Common myeloid progenitor, CD34-positive (primary cell): ENCODE measurements around the gene TMEM260.
A peak's percentile ranks its signal among the peaks of the same experiment; 100 is the strongest.

ENCODE experiments used
- CTCF ChIA-PET: fragments of 350-600 bp; sonication (Branson Sonifier 250); formaldehyde crosslinking; loops from one replicate; lab custom pipeline; 2021; ENCODE audit warnings: antibody characterized with exemption; lab: Charles Lee
- POLR2A ChIA-PET: fragments of 350-600 bp; sonication (Branson Sonifier 250); formaldehyde crosslinking; loops from one replicate; lab custom pipeline; 2021; ENCODE audit warnings: antibody characterized with exemption; lab: Charles Lee
- DNase-seq, 3 donors: peaks; one replicate each; pipeline versions ENCODE4 v3.0.0 to v3.0.0-alpha.2; 2013
- H3K27ac ChIP-seq, 2 experiments: 1 replicate in 1 of 2; 2 replicates in 1 of 2; pipeline ENCODE4 v1.7.0; 2013; ENCODE audit warnings: inconsistent platforms in 2 of 2, low read length in 2 of 2, mild to moderate bottlenecking in 2 of 2, low read depth in 1 of 2, moderate library complexity in 1 of 2; ENCODE audit not compliant: severe bottlenecking in 2 of 2, insufficient read depth in 1 of 2, poor library complexity in 1 of 2
- H3K27me3 ChIP-seq, 5 experiments: replicated peaks in 2 of 5; 1 replicate in 3 of 5; 2 replicates in 2 of 5; pipeline versions ENCODE4 v1.6.1 to v1.7.0; 2013; ENCODE audit warnings: low read length in 4 of 5, mild to moderate bottlenecking in 2 of 5, moderate library complexity in 2 of 5, inconsistent platforms in 1 of 5; ENCODE audit not compliant: insufficient read depth in 5 of 5, control insufficient read depth in 4 of 5
- H3K36me3 ChIP-seq, 4 experiments: 1 replicate in 2 of 4; 2 replicates in 2 of 4; pipeline versions ENCODE4 v1.6.1 to v1.7.0; 2013; ENCODE audit warnings: low read length in 3 of 4, control low read depth in 1 of 4, mild to moderate bottlenecking in 1 of 4; ENCODE audit not compliant: control insufficient read depth in 4 of 4, insufficient read depth in 4 of 4
- H3K4me1 ChIP-seq, 4 experiments: 1 replicate in 3 of 4; 2 replicates in 1 of 4; pipeline versions ENCODE4 v1.6.1 to v1.7.1; 2013; ENCODE audit warnings: low read length in 3 of 4, mild to moderate bottlenecking in 3 of 4, control low read depth in 1 of 4, inconsistent platforms in 1 of 4, moderate library complexity in 1 of 4; ENCODE audit not compliant: control insufficient read depth in 4 of 4, insufficient read depth in 4 of 4; ENCODE audit errors: control extremely low read depth in 1 of 4
- H3K4me3 ChIP-seq, 7 experiments: 1 replicate in 4 of 7; 2 replicates in 3 of 7; pipeline versions ENCODE4 v1.5.1 to v1.7.0; 2013; ENCODE audit warnings: mild to moderate bottlenecking in 7 of 7, low read length in 6 of 7, moderate library complexity in 6 of 7, inconsistent platforms in 2 of 7, low read depth in 2 of 7, control low read depth in 1 of 7; ENCODE audit not compliant: insufficient read depth in 4 of 7, control insufficient read depth in 1 of 7; ENCODE audit errors: extremely low read depth in 1 of 7
- H3K9me3 ChIP-seq, 5 experiments: 1 replicate in 4 of 5; 2 replicates in 1 of 5; pipeline versions ENCODE4 v1.6.1 to v1.7.1; 2013; ENCODE audit warnings: low read length in 4 of 5, mild to moderate bottlenecking in 2 of 5, inconsistent platforms in 1 of 5, low read depth in 1 of 5, moderate library complexity in 1 of 5; ENCODE audit not compliant: control insufficient read depth in 4 of 5, insufficient read depth in 2 of 5; ENCODE audit errors: control extremely low read depth in 1 of 5
- WGBS: methylation state at CpG from one replicate; pipeline ENCODE4 v1.1.5; 2013; ENCODE audit not compliant: insufficient coverage; 5-methylcytosine and 5-hydroxymethylcytosine counted together

The TMEM260 gene

DNA sequence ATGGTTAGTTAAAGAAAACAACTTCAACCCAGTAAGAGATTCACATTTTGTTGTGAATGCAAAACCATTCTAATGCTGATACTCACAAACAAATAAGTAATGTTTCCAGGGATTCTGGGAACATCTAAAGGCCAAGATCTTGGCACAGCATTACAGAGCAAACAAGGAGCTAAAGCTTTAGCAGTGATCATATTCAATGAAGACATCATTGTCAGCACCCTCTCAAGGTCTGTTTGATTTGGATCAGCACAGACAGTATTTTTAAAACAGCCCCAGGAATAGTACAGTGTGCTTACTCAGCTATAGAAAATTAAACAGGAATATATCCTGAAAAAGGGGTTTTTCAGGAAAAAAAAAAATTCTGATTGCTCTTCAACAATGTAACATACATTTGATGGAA lies 71.4 kb downstream of the TMEM260 start:
- DNase-seq = no peak
- ChIA-PET CTCF (no interaction called here), POLR2A (no interaction called here)
- H3K27ac ChIP-seq = no peak overlapping the region
- no peak overlapping the region for H3K4me3 ChIP-seq
- no peaks in the 10 kb centered on the region for H3K9me3 ChIP-seq
- H3K36me3 ChIP-seq = peaks cover 6 to 24% (median 10%) of the 10 kb centered on the region in 4 experiments
- H3K27me3 ChIP-seq = no peaks in the 10 kb centered on the region
- H3K4me1 ChIP-seq = no peaks in the 10 kb centered on the region

DNA sequence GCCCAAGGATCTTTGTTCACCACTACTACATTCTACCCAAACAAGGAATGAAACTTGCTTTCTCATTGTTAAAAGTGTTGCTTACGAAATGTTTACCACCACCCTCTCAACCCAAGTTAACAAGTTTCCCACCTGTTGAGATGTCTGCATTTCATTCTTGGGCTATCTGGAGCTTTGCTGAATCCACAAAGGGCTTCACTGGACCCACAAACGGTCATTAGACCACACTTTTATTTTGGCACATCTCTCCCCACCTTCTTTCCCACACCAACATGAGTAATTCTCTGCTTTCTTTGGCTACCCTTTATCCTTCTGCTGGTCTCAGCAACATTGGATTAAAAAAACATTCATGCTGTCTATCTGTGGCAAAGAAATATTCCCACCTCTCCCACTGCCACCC lies 78.0 kb downstream of the TMEM260 start:
- Histone ChIP-seq H3K27me3 (peaks cover 0 to 2% (median 0%) of the 10 kb centered on the region in 5 experiments), H3K4me1 (no peaks in the 10 kb centered on the region), H3K9me3 (no peaks in the 10 kb centered on the region), H3K27ac (no peak overlapping the region), H3K4me3 (no peak overlapping the region), H3K36me3 (no peaks in the 10 kb centered on the region)
- ChIA-PET POLR2A (no interaction called here), CTCF (interaction anchor here (1.5 kb wide), 1 partner anchor 9 kb away, joined by 4 read pairs; no protein-coding TSS in a partner anchor)
- no peak for DNase-seq
- 85% methylated on average over 2 of the region's 2 CpGs for WGBS

DNA sequence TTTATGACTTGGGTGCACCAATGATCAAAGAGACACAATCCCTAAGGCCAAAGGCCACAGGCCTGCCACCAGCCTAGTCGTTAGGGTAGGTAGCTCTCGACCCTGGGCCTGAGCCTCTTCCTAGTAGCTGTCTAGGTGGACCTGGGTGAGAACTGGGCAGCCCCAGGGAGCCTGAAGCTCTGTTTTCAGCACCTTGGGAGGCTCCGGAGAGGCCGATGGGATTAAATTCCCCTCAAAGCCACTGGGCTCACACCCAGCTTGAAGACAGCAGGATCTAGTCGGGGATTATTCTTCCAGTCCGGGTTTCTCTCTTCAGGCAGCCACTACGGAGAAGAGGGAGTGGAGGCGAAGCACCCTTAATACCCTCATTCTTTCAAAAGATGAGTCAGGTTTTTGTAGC lies 79.8 kb downstream of the TMEM260 start:
- H3K4me3 ChIP-seq = no peak overlapping the region

DNA sequence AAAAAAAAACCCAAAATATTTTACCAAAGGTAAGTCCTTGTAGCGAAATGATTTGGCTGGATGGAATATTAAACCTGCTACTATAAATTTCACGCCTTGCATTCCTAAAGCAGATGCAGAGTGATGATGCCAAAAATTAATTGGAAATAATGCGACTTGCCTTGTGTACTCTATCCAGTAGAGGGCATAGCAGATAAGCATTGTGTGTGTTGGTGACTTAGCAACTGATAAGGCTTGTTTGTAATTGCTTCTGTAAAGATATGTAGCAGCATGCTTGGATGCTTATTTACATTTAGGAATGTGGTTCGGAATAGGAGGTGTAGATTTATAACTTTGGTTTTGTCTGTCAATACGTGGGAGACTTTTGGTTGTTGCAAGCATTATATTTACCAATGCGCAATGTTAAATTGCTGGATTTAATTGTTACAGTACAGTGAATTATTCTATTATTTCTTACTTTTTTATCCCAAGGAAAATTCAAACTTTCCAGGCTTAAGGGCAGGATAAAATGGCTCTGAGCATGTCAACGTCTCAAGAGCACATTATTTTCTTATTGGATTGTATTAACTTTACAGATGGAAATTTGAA lies 80.5 kb downstream of the TMEM260 start:
- POLR2A ChIA-PET = no interaction called here
- no peaks in the 10 kb centered on the region for H3K9me3 ChIP-seq
- no peaks in the 10 kb centered on the region for H3K4me1 ChIP-seq
- WGBS = 49% methylated on average over 3 of the region's 7 CpGs
- no peak overlapping the region for H3K4me3 ChIP-seq
- H3K27me3 ChIP-seq = peaks cover 0 to 2% (median 0%) of the 10 kb centered on the region in 5 experiments
- H3K36me3 ChIP-seq = no peaks in the 10 kb centered on the region
- CTCF ChIA-PET = interaction anchor here (1.0 to 1.3 kb wide), 2 partner anchors 635 to 641 kb away, joined by 3 to 9 read pairs; no protein-coding TSS in a partner anchor
- no peak overlapping the region for H3K27ac ChIP-seq
- DNase-seq = peak; percentile 34 to 61 (median 55)

More for the DNA sequence above, 79.8 kb downstream of the TMEM260 start:
- H3K27ac ChIP-seq = no peak overlapping the region
- H3K27me3 ChIP-seq = peaks cover 0 to 2% (median 0%) of the 10 kb centered on the region in 5 experiments
- WGBS = 54% methylated on average over 7 of the region's 8 CpGs
- no peaks in the 10 kb centered on the region for H3K4me1 ChIP-seq
- H3K36me3 ChIP-seq = no peaks in the 10 kb centered on the region
- no peak for DNase-seq
- ChIA-PET POLR2A (no interaction called here), CTCF (interaction anchor here (0.9 to 1.3 kb wide), 3 partner anchors 27 to 641 kb away, joined by 3 to 9 read pairs (median 3); no protein-coding TSS in a partner anchor)
- no peaks in the 10 kb centered on the region for H3K9me3 ChIP-seq

DNA sequence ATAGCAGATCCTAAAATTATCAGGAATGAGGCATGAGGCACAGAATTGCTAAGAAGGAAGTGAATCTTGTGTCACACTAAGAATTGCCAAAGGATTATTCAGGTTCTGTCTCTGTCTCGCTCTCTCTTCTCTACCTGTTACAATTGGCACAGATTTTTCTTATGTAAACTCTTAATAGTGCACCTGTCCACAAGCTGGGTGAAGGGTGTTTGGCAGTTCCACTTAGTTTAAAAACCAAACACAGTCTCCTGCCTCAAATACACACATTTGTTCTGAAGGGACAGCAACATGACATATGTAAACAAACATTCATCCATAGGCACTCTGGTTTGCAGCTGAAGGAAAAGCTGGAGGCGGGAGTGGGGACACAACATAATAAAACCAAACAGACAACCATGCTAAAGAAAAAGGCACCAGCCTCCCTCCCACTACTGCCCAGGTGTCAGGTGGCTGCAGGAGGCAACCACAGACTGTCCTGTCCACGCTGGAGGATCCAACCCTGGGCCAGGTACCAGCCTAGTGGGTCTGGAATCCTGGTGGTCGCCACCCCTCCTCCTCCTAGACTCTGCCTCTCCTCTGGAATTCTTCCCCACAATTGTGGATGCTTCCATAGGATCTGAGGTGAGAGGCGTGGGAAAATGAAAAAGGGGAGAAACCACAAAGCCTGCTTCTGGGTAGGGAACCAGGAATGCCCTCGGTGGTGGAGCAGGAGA lies 81.2 kb downstream of the TMEM260 start:
- H3K9me3 ChIP-seq = no peaks in the 10 kb centered on the region
- no peak overlapping the region for H3K4me3 ChIP-seq
- ChIA-PET POLR2A (no interaction called here), CTCF (interaction anchor here (1.3 kb wide), 1 partner anchor 635 kb away, joined by 3 read pairs; no protein-coding TSS in a partner anchor)
- no peaks in the 10 kb centered on the region for H3K4me1 ChIP-seq
- H3K27ac ChIP-seq = no peak overlapping the region
- no peak for DNase-seq
- peaks cover 0 to 2% (median 0%) of the 10 kb centered on the region in 5 experiments for H3K27me3 ChIP-seq
- H3K36me3 ChIP-seq = no peaks in the 10 kb centered on the region
- 85% methylated on average over 2 of the region's 6 CpGs for WGBS

DNA sequence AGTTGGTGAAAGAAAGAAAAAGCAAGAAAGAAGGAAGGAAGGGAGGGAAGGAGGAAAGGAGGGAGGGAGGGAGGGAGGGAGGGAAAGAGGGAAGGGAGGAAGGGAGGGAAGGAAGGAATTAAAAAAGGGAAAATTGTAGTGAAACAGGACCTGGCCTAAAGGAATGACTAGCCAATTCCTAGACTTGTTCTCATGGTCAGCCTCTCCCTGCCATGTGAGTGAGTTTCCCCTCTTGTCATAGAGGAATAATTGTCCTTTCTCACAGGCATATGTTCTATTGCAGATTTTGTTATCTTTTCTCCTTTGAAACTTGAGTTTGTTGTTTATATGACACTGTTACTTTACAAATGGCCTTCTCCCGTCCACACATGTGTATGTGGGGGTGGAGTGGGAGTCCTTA lies 81.9 kb downstream of the TMEM260 start:
- DNase-seq = no peak
- POLR2A ChIA-PET = no interaction called here
- no peaks in the 10 kb centered on the region for H3K9me3 ChIP-seq
- peaks cover 0 to 2% (median 0%) of the 10 kb centered on the region in 5 experiments for H3K27me3 ChIP-seq
- no peak overlapping the region for H3K4me3 ChIP-seq
- no peaks in the 10 kb centered on the region for H3K4me1 ChIP-seq
- H3K27ac ChIP-seq = no peak overlapping the region
- no peaks in the 10 kb centered on the region for H3K36me3 ChIP-seq
- CTCF ChIA-PET = interaction anchor here (1.3 kb wide), 1 partner anchor 635 kb away, joined by 3 read pairs; no protein-coding TSS in a partner anchor
- WGBS = 83% methylated on average over 1 of the region's 1 CpG

DNA sequence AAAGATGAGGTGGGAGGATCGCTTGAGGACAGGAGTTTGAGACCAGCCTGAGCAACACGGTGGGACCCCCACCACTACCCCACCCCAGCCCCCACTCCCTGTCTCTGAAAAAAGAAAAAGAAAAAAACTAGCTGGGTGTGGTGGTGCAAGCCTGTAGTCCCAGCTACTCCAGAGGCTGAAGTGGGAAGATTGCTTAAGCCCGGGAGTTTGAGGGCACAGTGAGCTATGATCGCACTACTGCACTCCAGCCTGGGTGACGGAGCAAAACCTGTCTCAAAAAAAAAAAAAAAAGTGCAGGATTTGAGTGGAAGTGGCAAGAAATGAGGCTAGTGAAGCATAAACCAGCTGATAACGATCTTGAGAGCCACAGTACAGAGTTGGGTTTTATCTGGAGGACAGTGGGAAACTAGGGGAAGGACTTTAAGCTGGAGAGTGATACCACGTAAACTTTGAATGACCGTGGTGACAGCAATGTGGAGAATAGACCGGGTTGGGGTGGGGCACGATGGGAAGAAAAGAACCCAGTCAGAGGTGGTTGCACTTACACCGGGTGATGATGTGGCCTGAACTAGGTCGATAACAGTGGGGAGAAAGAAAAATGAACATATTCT lies 85.3 kb downstream of the TMEM260 start:
- Histone ChIP-seq H3K4me3 (no peak overlapping the region), H3K27ac (no peak overlapping the region), H3K9me3 (no peaks in the 10 kb centered on the region), H3K36me3 (no peaks in the 10 kb centered on the region), H3K4me1 (no peaks in the 10 kb centered on the region), H3K27me3 (no peaks in the 10 kb centered on the region)
- no peak for DNase-seq
- POLR2A ChIA-PET = no interaction called here
- 84% methylated on average over 4 of the region's 12 CpGs for WGBS
- CTCF ChIA-PET = no interaction called here
